GM08714 (cell line): ENCODE measurements around the gene RASSF7.
A peak's percentile ranks its signal among the peaks of the same experiment; 100 is the strongest.
"Not testable (repeated sequence)": the region's sequence is repeated elsewhere in the genome, so short reads cannot be mapped to it uniquely, and the experiment has no call there.

Experiments
- H3K4me3 ChIP-seq: fragments of 200-500 bp; sonication (Bioruptor generic); 2 replicates; pipeline ENCODE4 v1.5.1; 2014; ENCODE audit warnings: mild to moderate bottlenecking, low read length, inconsistent platforms
- ZNF274 ChIP-seq: IDR thresholded peaks from 2 replicates; pipeline ENCODE4 v1.6.1; 2012; ENCODE audit warnings: mild to moderate bottlenecking, low read depth, low read length

The RASSF7 gene, protein sequence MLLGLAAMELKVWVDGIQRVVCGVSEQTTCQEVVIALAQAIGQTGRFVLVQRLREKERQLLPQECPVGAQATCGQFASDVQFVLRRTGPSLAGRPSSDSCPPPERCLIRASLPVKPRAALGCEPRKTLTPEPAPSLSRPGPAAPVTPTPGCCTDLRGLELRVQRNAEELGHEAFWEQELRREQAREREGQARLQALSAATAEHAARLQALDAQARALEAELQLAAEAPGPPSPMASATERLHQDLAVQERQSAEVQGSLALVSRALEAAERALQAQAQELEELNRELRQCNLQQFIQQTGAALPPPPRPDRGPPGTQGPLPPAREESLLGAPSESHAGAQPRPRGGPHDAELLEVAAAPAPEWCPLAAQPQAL

DNA sequence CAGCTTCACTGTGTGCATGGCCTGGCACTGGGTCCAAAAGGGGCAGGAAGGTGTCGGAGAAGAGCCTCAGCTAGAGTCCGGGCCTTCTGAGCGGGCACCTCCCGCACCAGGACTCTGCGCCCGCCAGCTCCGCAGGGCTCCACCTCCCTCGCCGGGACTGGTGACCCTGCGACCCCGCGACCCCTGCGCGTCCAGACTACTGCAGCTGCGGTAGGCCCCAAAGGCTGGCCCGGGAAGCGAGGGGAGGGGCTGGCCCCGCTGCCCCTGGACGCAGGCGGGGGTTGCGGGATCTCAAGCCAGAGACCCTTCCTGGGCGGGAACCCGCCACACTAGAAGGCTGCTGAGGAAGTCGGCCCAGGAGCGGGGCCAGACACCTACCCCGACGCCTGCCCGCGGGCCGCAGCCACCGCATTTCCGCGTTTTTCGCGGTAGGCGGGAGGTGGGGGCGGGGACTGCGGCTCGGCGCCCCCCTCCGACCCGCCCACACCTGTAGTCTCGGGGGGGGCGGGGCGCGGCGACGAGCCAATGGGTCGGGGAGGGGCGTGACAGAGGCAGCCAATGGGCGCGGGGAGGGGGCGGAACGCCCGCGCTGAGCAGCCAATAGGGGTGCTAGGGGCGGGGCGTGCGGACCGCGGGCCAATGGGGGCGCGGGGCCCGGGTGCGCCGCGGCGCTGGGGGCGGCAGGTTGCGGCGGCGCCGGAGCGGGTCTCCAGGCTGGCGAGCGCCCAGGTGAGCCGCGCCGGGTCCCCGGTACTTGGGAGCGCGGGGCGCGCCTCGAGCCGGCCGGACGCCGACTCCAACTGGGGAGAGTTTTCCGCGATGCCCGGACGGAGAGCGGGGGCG, at the start of gene RASSF7, which contains the start of gene LMNTD2:
RASSF7 (plus strand) TSS at position 666 of the 843 bp plus-strand sequence. CDS start 799 bp downstream, outside the sequence.
LMNTD2 (minus strand) TSS at position 434 of the 843 bp plus-strand sequence; CDS start at position 412, 22 bp downstream.
- peak within 1 kb of the TSS; percentile 91 for H3K4me3 ChIP-seq
- TF ChIP-seq ZNF274, result no peak

DNA sequence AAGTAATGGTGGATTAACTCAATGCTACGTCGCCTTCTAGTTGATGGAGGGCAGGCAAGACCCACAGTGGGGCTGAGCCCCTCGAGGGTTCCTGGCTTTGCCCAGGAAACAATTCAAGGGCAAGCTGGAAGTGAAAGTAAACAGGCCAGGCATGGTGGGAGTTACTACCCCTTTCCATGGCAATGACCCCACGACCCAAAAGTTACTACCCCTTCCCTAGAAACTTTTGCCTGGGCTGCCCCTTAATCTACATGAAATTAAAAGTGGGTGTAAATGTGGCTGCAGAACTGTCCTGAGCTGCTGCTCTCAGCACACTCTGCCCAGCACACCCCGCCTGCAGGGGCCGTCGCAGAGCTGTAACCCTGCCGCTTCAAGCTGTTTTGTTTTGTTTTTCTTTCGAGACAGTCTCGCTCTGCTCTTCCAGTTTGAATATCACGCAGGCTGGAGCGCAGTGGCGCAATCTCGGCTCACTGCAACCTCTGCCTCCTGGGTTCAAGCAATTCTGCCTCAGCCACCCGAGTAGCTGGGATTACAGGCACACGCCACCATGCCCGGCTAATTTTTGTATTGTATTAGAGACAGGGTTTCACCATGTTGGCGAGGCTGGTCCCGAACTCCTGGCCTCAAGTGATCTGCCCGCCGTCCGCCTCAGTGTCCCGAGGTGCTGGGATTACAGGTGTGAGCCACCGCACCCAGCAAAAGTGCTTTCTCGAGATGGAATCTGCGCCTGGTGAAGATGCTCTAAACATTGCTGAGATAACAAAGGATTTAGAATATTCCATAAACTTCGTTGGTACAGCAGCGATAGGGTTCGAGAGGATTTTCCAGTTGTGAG, 47.8 kb upstream of the RASSF7 start:
- H3K4me3 ChIP-seq, result no peak overlapping the region
- no peak for TF ChIP-seq ZNF274

DNA sequence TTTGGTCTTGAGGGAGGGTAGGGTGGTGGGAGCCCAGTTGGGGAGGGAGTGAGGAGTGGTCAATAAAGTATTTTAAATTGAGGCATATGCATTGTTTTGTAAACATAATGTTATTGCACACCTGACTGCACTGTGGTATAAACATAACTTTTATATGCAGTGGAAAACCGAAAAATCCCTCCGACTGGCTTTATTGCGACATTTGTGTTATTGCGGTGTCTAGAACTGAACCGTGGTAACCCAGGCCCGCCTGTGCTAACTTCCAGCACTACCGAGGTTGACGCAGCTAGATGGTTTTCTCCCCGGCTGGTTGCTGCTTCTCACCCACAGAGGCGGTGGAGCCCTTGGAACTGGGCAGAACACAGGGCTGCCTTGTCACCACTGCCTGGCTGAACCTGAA, 46.2 kb upstream of the RASSF7 start:
- no peak for TF ChIP-seq ZNF274
- no peak overlapping the region for H3K4me3 ChIP-seq

DNA sequence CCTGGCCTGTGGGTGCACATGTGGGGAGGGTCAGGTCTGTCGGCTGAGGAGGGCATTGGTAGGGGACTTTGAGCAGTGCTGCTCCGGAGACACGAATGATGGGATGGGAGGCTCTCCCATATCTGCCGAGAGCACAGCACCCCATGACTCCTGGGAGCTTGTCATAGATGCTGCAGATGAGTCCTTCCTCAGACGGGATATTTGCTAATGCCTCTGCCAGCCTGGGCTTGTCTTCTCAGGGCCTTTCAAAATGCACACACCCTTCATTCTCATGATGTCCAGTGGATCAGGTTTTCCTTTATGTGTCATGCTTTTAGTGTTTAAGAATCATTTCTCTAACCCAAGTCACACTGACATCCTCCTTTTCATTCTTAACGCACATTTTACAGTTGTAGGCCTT, 45.6 kb upstream of the RASSF7 start:
- TF ChIP-seq ZNF274, result no peak
- H3K4me3 ChIP-seq, result no peak overlapping the region

DNA sequence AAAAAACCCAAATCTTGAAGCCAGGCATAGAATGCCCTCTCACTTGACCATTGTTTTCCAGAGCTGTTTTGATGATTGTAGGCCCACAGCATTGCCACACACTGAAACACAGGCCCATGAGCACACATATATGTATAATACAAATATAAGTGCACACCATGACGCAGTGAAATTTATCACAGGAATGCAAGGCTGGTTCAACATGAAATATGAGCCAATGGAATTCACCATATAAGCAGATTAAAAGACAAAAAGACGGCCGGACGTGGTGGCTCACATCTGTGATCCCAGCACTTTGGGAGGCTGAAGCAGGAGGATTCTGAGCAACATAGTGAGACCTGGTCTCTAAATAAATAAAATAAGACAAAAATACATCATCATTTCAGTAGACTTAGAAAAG, 44.4 kb upstream of the RASSF7 start:
- no peak overlapping the region for H3K4me3 ChIP-seq

DNA sequence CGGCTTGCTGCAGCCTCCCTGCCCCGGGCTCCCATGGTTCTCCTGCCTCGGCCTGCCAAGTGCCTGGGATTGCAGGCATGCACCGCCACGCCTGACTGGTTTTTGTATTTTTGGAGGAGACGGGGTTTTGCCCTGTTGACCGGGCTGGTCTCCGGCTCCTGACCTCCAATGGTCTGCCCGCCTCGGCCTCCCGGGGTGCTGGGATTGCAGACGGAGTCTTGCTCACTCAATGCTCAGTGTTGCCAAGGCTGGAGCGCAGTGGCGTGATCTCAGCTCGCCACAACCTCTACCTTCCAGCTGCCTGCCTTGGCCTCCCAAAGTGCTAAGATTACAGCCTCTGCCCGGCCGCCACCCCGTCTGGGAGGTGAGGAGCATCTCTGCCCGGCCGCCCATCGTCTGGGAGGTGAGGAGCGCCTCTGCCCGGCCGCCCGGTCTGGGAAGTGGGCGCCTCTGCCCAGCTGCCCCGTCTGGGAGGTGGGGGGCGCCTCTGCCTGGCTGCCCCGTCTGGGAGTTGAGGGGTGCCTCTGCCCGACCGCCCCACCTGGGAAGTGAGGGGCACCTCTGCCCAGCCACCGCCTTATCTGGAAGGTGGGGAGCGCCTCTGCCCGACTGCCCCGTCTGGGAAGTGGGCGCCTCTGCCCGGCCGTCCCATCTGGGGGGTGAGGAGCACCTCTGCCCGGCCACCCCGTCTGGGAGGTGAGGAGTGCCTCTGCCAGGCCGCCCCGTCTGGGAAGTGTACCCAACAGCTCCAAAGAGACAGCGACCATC, 43.7 kb upstream of the RASSF7 start:
- not testable (repeated sequence) for H3K4me3 ChIP-seq

More for the DNA sequence above, 44.4 kb upstream of the RASSF7 start:
- no peak for TF ChIP-seq ZNF274

DNA sequence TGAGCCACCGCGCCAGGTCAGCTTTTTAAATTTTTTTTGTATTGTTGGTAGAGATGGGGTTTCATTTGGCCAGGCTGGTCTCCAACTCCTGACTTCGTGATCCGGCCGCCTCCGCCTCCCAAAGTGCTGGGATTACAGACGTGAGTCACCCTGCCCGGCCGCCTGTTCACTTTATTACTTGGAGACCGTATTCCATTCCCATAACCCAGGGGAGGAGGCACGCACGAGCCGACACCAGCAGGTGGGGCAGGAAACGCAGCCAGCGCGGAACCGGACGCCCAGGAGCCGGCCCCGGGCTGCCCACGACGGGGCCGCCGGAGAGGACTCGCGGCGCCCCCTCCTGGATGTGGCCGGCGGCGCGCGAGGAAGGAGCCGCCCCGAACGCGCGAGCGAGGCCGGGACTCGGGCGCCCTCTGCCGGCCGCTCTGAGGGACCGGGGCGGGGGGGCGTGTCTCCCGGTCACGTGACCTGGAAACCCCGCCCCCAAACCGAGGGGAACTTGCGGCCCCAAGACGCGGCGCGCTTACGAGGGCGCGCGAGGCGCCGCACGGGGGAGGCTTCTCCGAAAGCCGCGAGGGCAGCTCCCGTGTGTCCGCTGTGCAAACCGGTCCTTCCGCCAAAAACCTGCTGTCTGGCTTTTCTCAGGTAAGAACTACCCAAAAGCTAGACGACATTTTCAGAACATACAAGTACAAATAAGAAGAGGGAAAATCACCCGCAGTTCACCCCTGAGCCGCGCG, 42.1 kb upstream of the RASSF7 start:
- no peak for TF ChIP-seq ZNF274
- H3K4me3 ChIP-seq, result peak overlapping the region; percentile 2; the same call in 1 of the 2 replicates

DNA sequence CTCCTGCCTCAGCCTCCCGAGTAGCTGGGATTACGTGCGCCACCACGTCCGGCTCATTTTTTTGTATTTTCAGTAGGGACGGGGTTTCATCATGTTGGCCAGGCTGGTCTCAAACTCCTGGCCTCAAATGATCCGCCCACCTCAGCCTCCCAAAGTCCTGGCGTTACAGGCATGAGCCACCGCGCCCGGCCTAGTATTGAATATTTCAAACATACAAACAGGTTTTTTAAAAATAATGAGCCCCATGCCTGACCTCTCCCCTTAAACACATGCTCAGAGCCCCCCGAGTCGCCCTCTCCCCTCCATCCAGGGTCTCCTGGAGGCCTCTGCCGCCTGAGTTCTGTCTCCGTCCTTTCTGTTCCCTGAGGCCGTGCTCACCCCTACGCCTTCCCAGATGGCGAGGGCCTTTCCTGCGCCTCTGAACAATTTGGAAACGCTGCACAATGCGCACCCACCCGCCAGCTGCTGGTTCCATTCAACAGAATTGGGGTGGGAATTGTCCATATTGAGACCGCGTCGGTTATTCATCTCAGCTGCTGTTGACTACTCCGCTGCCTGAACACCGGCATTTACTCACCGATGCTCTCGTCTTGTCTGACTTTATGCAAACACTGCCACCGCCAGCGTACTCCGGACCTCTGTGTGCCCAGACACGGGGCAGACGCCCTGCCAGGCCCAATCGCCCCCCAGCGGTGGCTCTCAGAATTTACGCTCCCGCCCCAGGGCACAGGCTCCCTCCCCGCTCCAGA, 40.2 kb upstream of the RASSF7 start:
- no peak overlapping the region for H3K4me3 ChIP-seq
- no peak for TF ChIP-seq ZNF274

DNA sequence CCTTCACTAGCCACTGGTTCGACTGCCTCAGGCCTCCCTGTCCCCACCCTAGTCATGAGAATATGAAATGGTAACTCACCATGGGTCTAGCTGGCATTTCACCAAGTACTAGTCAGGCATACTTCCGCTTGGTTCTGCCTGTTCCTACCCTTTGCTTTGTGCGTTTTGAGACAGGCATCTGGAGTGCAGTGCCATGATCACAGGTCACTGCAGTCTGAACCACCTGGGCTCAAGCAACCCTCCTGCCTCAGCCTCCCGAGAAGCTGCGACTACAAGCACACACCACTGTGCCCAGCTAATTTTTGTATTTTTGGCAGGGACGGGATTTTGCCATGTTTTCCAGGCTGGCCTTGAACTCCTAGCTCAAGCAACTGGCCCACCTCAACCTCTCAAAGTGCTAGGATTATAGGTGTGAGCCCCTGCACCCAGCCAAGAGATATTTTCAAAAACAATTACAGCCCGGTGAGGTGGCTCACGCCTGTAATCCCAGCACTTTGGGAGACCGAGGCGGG, 39.5 kb upstream of the RASSF7 start:
- no peak for TF ChIP-seq ZNF274
- no peak overlapping the region for H3K4me3 ChIP-seq

DNA sequence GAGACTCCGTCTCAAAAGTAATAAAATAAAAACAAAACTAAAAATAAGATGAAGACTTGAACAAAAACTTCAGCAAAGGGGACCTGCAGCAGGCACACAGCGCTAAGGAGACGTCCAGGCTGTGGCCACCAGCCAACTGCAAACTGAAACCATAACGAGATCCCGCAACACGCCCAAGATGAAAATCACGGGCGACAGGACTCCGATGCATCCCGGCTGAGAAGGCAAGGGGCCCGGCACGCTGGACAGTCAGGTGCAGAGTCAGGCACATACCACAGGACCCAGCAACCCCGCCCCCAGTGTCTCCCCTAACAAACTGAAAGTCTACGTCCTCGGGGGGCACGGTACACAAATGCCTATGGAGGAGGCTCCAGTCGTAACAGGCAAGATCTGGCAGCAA, 34.6 kb upstream of the RASSF7 start:
- no peak overlapping the region for H3K4me3 ChIP-seq
- no peak for TF ChIP-seq ZNF274

DNA sequence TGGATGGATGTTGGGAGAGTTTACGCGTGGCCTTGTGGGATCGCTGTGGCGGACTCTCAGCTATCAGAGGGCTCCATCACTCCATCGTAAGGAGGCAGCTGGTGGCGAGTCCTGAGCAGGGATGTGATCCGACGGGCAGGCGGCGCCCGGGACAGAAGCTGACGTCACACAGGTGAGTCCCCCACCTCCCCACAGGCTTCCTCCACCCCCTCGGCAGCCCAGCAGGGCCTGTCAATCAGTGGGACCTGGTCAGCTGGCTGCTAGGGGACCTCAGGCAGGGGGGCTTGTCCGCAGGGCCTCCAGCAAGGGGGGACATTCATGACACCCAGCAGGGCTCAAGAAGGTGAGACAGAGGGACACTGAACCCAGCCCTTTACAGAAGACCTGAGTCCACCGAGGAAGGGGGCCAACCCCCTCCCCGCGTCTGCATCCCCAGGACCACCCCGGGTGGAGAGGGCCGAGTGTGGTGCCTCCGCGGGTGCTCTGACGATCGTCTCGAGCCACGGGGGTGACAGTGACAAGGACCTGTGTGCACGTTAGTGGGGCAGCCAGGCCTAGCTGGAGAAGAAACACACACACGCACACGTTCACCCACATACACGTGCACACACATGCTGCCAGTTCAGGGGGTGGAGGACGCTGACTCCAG, 32.5 kb upstream of the RASSF7 start:
- no peak for TF ChIP-seq ZNF274
- no peak overlapping the region for H3K4me3 ChIP-seq
